Caki2 (cell line): ENCODE results near the gene KLHL29. TPM values are rescaled to one million over a fixed set of nuclear protein-coding genes. Genes with fewer than 3 reads are reported as not detected.

Experiments
- DNase-seq: peaks from one replicate; pipeline ENCODE4 v3.0.0-alpha.2; 2015; ENCODE audit warnings: low read depth
- in situ Hi-C: cut with HindIII; loops from 2 replicates; pipeline ENCODE4 v1.10.0; 2016; ENCODE audit warnings: low sequenced_read_pairs, low pct_unique_long_range_greater_than_20kb, mixed read lengths
- total RNA-seq: library from RNA; depleted of rRNA; stranded (reverse); fragments of >200 nt; shearing (Covaris generic); gene quantifications from 2 replicates; pipeline ENCODE4 v1.2.3, GENCODE V29; 2014; ENCODE audit warnings: low replicate concordance

The KLHL29 gene
- total RNA-seq, 1 experiment from 2014 or later, result 1.4 TPM

DNA sequence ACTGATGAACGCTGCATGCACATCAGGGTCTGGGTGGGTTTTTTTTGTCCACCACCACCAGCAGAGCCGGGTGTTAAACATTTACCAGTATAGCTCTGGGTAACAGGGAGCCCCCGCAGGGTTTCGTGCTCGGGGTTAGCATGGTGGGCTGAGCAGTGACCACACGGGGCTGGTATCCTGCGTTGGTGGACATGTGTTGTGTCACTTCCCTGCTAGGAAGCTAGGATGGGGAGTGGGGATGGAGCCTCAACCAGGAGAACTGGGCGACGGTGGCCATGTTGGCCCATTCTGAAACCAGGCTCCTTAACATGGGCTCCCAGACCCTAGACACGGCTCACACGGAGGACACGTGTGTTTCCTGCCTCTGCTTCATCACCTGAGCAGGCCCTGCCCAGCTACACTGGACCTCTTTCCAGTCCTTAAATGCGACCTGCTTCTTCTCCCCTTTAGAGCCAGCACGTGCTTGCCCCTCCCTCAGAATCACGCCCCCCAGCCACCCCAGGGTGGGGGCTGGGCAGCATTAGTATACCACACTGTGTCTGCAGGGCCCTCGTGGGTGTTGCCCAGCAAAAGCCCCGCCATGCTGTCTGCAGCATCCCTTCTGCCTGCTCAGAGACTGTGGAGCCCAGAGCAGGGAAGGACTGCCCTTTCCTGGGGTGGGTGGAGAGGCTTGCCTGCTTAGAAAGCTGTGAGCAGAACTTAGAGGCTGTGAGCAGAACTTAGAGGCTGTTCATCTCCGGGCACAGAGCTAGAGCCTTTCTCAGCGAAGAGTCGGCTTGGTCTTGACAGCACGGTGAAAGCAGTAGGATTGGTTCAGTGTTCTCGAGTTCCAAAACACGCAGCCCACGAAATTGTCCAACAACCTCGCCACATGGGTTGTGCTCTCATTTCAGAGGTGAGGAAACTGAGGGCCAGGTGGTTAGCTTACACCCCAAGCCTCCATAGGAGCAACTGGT lies 142.1 kb downstream of the KLHL29 start:
- in situ Hi-C loops, result no loop called here
- DNase-seq, result no peak

DNA sequence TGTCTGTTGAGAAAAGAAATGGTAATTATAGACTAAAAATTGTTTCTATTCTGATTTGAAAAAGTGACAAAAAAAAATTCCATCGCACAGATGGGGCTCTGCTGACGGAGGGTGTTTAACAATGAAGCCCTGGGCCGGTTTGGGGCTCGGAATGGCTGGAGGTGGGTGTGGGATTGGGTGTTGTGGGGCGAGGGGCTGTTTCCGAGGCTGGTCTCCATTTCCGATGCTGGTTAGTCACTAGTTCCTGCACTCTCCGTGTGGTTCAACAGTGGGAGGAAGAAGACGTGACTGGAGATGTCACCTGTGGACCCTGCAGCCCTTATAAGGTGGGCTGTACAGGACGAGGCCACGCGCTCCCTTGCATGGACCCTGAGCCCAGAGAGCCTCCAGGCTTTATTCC lies 143.2 kb downstream of the KLHL29 start:
- in situ Hi-C loops, result no loop called here
- no peak for DNase-seq

DNA sequence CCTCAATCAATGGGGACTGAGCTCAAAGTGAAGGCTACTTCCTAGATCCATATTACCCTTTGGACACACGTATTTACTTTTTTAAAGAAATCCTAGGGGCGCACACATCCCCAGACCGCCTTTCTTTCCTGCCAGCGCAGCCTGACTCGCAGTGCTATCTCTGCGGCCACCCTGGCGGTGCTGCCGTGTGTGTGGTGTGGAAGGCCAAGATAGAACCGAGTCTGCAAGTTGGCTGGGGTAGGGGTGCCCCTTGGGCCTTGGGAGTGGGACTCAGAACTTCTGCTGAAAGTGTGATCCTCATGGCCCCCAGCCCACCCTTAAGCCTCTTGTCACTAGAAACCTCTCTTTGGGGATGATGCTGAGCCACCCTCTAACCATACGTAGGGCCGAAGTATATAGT lies 143.7 kb downstream of the KLHL29 start:
- DNase-seq, result no peak
- in situ Hi-C loops, result no loop called here

DNA sequence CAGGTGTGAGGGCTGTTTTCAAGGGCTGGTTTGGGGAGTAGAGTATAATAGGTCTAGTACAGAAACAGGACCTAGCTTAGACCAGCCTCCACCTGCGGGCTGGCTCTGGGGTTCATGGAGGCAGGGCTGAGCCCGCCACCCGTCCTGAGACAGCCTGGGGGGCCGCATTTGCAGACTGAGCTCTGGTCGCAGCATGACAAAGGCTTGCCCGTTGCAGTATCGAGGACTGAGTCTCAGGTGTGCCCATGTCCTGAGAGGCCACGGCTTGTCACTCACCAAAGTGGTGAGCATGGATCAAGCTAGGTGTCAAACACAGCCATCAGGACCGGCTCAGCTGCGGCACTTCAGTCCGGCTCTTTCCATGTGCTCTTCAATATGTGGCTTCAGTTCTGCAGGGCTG lies 144.7 kb downstream of the KLHL29 start:
- in situ Hi-C loops, result no loop called here
- no peak for DNase-seq

DNA sequence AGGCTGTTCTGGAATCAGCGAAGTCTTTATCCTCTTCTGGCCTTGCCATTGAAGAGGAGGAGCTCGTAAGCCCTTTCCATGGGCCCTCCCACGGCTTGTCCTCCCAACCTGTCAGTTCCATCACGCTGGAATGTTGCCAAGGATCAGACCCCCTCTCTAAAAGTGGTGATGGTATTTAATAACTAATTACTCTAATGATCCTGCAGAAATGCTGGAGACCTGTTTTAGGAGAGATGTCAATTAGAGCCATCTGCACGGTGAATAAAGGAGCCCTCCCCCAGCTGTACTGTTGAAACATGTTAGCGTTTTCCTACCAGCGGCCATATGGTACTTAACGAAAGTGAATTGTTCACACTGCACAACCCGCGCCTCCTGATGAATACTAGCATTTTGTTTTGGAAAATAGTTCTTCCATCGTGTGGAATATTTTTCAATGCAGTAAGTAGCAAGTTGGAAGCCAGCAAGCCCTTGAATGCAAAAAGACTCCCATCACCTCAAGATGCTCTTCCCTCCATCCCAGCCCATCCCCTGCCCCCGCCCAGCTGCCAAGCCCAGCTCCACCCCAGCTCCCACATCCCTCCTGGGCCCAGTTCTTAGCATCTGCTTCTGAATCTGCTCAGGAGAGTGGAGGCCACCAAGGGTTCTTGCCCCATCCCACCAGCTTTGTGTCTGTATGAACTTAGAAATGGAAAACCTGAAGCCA lies 145.4 kb downstream of the KLHL29 start:
- DNase-seq, result no peak
- in situ Hi-C loops, result no loop called here

DNA sequence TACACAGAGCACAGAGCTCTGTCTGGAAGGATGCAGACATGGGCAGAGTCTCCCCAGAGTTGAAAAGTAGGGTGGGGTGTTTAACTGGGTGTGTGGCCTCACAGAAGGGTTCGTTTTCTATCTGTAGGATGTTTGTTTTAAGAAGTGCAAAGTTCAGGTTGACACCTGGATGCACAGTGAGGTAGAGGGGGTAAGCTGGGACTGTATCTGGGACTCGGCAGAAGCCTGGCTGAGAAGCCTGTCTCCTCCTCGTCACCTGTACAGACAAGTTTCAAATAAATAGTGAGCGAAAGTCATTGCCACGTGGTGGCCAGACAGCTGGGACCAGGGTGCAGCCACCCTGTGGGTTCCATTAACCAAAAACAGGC lies 145.9 kb downstream of the KLHL29 start:
- in situ Hi-C loops, result no loop called here
- no peak for DNase-seq

DNA sequence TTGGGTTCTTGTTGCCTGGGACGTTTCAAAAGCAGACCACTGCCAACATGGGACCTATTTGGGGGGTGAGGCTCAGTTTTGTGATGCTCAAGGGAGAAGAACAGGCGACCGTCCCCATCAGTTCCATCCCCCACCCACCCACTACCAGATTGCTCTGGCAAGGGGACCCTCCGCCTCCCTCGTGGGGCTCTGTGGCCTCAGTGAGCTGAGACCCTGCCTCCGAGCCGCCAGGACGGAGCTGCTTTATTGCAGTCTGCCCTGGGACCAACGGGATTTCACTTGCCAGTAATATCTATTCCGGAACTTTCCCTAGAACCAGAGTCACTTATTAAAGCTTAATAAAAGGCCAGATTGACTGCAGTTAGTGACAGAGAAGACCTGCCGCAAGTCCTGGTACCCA lies 146.3 kb downstream of the KLHL29 start:
- in situ Hi-C loops, result no loop called here
- no peak for DNase-seq

DNA sequence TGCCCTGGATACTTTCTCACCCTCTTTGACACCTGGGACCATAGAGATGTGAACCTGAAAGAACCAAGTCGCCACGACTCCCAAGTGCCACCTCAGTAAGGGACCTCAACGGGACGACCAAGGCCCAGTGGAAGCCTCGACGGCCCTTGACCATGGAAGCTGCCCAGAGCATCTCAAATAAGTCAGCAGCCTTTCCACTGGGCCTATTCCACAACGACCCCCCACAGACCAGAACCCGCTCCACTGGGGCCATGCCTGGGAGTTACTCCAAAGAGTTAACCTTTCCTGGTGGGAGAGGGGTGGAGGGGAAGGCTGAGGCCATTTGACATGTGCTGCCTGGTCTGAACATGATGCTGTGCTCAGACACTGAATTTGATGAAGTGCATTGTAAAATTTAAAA lies 146.9 kb downstream of the KLHL29 start:
- DNase-seq, result no peak
- in situ Hi-C loops, result no loop called here

DNA sequence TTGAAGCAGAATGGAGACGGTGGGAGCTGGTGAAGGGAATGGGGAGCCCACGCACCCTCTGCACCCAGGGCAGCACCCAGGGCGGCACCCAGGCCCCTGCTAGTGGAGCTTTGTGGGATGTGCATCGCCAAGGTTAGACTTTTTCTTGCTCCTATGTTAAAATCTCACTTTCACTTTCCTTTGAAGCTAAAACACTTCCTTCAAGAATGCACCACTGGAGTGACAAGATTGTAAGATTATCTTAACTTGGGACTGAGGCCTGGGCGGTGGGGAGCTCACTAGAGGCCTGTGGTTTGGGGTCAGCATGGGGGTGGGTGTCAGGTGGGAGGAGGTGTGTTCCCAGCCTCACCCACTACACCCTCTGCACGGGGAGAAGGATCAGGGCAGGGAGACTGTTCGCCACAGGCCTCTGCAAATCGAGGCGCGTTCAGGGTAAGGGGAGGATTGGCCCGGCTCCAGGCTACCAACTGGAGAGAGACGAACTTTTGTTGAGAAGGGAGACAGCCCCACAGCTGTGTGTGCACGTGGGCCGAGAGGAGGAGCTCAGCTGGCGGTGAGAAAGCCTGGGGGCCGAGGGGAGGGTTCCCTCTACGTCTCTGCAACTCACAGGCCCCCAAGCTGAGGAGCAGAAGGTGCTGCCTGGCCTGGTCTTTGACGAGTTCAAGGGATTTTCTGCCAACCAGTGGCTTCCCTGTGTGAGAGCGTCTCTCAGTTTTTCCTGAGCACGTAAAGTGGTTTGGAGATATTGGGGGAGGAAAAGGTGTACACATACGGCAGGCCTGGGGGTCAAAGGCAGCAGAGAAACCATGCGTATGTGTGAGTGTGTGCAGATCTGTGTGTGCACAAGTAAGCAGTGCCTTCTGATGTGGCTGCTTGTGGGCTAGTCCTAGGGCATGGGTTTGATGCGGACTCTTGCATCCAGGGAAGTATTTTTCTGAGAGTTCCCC lies 147.7 kb downstream of the KLHL29 start:
- in situ Hi-C loops, result no loop called here
- no peak for DNase-seq

DNA sequence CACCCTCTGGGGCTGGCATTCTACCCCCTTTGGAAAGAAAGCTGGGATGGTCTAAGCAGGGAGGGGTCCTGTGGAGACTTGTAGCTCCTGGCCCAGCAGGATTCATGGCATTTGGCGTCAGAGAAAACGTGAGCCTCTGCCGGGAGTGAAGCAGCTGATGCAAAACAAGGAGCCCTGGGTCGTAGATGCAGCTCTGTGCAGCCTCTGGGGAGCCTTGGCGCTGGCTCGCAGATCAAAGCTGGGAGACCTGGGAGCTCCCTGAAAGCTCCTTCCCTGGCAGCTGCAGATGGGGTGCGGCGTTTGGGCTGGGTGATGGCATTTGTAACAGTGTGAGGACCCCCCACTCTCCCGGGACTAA lies 148.3 kb downstream of the KLHL29 start:
- in situ Hi-C loops, result no loop called here

DNA sequence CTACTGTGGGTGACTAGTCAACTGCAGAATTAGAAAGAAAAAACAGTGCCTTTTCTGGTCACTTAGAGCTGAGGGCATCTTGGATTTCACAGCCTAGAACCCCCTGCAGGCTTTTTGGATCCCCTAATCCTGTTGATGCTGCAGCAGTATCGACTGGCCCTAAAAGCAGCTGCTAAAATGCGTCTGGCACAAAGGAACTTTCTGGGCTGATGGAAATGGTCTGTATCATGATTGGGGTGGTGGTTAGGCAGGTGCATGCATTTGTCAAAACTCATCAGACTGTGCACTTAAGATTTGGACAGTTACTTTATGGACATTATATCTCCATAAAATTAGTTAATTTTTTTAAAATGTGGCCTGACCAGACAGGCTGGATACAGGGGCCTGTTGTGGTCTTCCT lies 149.8 kb downstream of the KLHL29 start:
- no peak for DNase-seq
- in situ Hi-C loops, result no loop called here

More for the DNA sequence above, 148.3 kb downstream of the KLHL29 start:
- no peak for DNase-seq

DNA sequence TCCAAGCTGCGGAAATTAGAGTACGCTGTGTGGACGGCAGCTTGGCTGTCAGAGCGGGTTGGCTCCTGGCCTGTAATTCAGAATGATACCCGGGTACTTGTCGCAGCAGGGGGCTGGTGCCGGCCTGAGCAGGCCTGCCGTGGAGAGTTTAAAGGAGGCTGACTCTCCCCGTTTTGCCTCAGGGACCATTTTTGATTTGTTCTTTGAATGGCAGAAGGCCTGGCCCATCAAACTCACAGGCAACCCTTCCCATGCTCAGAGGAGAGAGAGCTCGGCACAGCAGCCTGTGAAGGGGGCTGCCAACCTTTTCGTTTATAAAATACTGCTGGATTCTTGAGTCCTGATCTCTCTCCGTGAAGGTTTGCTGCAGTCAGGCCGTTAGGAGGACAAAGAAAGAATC lies 151.3 kb downstream of the KLHL29 start:
- DNase-seq, result no peak
- in situ Hi-C loops, result no loop called here

DNA sequence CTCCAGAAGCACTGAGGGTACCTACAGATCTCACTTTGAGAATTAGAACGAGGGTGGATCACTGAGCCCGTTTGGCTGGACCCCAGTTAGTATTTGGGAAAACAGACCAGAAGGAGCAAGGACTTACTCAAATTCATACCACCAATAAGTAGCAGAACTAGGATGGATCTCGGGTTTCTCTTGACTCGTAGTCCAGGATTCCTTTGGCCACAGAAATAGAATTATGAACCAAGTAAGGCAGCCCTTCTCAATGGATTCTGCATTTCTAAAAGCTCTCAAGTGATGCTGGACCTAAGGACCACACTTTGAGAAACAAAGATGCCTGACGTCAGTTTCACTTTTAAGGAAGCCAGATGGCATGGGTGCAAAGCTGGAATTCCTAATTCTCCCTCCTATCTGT lies 153.0 kb downstream of the KLHL29 start:
- in situ Hi-C loops, result no loop called here
- no peak for DNase-seq

DNA sequence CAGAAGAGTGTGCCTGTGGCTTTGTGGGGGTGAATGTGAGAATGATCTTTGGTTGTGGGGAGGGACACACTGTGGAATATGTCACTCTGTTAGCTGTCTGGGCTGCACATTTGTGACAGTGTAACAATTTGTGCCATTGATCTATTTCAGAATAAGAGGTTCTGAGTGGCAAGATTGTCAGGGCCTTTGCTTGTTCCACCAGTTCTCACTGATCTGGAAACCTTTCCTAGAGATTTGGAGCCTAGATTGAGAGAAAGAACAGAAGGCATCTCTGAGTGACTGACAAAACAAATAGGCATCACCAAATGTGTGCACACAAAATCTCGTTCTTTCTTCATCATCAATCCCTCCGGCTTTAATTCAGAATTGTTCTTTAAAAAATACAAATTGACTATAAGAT lies 153.6 kb downstream of the KLHL29 start:
- in situ Hi-C loops, result no loop called here
- no peak for DNase-seq

DNA sequence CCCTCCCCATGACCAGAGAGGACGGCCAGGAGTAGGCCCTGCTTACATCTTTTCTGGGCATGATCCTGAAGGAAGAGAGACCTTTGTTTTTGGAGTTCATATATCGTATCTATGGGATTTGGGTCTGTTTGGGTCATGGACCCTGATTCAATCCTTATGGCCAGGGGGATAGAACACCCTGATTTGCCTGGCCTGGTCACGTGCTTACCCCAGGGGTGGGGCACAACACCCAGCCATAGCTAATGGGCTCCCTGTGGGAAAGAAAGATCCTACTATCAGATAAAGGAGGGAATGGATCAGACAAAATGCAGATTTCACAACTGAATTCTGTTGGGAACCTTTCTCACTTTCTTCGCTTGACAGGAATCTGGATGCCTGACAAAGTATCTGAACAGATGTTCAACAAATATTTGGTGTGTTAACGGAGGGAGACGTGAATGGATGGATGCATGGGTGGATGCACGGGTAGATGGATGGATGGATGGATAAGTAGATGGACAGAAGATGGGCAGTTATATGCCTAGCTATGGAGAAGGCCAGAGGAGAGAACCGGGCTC lies 155.9 kb downstream of the KLHL29 start:
- in situ Hi-C loops, result no loop called here
- DNase-seq, result no peak

DNA sequence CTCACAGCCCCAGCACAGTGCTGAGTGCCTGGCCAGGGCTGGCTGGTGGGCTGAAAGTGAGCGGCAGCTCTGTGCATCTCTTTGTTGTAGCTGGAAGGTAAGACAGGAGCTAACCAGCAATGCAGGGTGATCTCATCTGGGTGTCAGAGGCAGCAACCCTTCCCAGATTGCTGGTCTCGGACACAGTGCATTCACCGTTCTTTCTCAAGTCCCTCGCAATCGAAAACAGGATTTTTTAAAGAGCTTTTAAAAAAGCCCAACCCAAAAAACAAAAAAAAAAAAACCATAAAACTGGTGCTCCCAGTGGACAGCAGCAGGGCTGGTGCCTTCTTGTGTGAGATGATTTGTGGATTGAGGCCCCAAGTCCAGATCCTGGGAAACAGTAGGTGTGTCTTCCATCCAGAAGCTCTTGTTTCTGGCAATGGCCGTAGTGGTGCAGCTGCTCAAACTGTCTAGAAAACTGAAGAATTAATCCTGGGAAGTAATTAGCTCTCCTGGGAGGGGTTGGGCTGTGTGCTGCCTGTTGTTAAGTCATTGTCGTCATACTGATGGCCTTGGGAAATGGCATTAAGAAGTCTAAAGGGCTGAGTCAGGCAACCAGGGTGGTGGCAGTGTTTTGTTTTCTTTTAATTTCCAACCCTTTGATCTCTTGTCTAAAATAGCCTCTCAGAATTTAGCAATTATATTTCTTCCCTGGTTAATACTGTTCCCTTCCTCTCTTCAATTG lies 156.7 kb downstream of the KLHL29 start:
- DNase-seq, result no peak
- in situ Hi-C loops, result no loop called here

DNA sequence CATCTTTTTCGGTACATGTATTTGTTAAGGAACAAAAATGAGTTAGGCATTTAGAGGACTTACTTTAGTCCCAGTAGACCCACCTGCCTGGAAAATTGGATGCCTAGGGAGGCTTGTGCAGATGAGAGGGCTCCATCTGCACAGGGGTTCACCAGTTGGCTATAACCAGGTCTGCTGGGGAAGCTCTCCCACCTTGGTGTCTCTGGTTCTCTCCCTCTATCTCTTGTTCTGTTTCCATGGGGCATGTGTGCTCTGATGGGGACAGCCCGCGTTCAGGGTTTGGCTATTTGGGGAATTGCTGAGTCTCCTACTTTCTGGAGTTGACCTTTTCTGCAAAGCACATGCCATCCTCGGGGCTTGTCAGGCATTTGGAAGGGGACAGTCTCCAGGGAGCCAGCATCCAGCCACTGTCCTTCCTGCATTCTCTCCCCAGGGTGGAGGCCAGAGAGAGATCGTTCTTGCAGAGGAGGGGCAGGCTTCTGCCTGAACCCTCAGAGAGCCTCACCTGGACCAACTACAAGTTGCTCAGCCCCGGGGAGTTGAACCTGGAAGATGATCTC lies 157.3 kb downstream of the KLHL29 start:
- in situ Hi-C loops, result no loop called here
- DNase-seq, result no peak

DNA sequence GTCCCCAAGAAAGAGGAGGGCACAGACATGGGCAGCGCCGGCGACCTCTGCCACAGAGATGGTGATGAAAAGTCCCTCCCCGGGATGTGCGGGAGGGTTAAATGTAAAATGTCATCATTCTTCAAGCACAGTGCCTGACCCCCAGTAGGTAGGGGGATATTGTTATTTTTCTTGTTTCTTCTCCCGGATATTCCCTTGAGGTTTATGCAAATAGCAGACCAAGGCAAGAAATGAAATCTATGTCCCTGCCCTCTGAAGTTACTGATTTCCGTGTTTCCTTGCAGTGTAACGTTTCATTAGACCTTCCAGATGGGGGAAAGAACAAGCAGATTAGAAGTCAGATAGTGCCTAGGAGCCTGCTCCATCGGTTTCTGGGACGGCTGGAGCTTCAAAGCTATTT lies 158.3 kb downstream of the KLHL29 start:
- in situ Hi-C loops, result no loop called here
- no peak for DNase-seq
